NT2/D1 (cell line): ENCODE results near the gene HCN4.

Experiments used
- SUZ12 ChIP-seq: IDR thresholded peaks from 2 replicates; pipeline ENCODE4 v1.6.1; 2011; ENCODE audit not compliant: insufficient read length, insufficient read depth; ENCODE audit errors: extremely low read depth
- YY1 ChIP-seq: IDR thresholded peaks from 2 replicates; pipeline ENCODE4 v1.6.1; 2011; ENCODE audit not compliant: insufficient read length, insufficient read depth
- ZNF274 ChIP-seq: IDR thresholded peaks from 2 replicates; pipeline ENCODE4 v1.6.1; 2011; ENCODE audit warnings: mild to moderate bottlenecking, low read depth, low read length

- TF ChIP-seq SUZ12 (no peak), YY1 (no peak), ZNF274 (no peak)
Measured at GRCh38 chr15:73388256-73388781, 19.6 kb upstream of the HCN4 start.
